Common myeloid progenitor, CD34-positive (primary cell): Measurements from ENCODE around the gene NR1H2.

ENCODE experiments used
- CTCF ChIA-PET: fragments of 350-600 bp; sonication (Branson Sonifier 250); formaldehyde crosslinking; loops from one replicate; lab custom pipeline; 2021; ENCODE audit warnings: antibody characterized with exemption; lab: Charles Lee
- POLR2A ChIA-PET: fragments of 350-600 bp; sonication (Branson Sonifier 250); formaldehyde crosslinking; loops from one replicate; lab custom pipeline; 2021; ENCODE audit warnings: antibody characterized with exemption; lab: Charles Lee
- DNase-seq, 3 donors: peaks; one replicate each; pipeline versions ENCODE4 v3.0.0 to v3.0.0-alpha.2; 2013
- H3K27ac ChIP-seq, 2 experiments: 1 replicate in 1 of 2; 2 replicates in 1 of 2; pipeline ENCODE4 v1.7.0; 2013; ENCODE audit warnings: inconsistent platforms in 2 of 2, low read length in 2 of 2, mild to moderate bottlenecking in 2 of 2, low read depth in 1 of 2, moderate library complexity in 1 of 2; ENCODE audit not compliant: severe bottlenecking in 2 of 2, insufficient read depth in 1 of 2, poor library complexity in 1 of 2
- H3K27me3 ChIP-seq, 5 experiments: replicated peaks in 2 of 5; 1 replicate in 3 of 5; 2 replicates in 2 of 5; pipeline versions ENCODE4 v1.6.1 to v1.7.0; 2013; ENCODE audit warnings: low read length in 4 of 5, mild to moderate bottlenecking in 2 of 5, moderate library complexity in 2 of 5, inconsistent platforms in 1 of 5; ENCODE audit not compliant: insufficient read depth in 5 of 5, control insufficient read depth in 4 of 5
- H3K36me3 ChIP-seq, 4 experiments: 1 replicate in 2 of 4; 2 replicates in 2 of 4; pipeline versions ENCODE4 v1.6.1 to v1.7.0; 2013; ENCODE audit warnings: low read length in 3 of 4, control low read depth in 1 of 4, mild to moderate bottlenecking in 1 of 4; ENCODE audit not compliant: control insufficient read depth in 4 of 4, insufficient read depth in 4 of 4
- H3K4me1 ChIP-seq, 4 experiments: 1 replicate in 3 of 4; 2 replicates in 1 of 4; pipeline versions ENCODE4 v1.6.1 to v1.7.1; 2013; ENCODE audit warnings: low read length in 3 of 4, mild to moderate bottlenecking in 3 of 4, control low read depth in 1 of 4, inconsistent platforms in 1 of 4, moderate library complexity in 1 of 4; ENCODE audit not compliant: control insufficient read depth in 4 of 4, insufficient read depth in 4 of 4; ENCODE audit errors: control extremely low read depth in 1 of 4
- H3K4me3 ChIP-seq, 7 experiments: 1 replicate in 4 of 7; 2 replicates in 3 of 7; pipeline versions ENCODE4 v1.5.1 to v1.7.0; 2013; ENCODE audit warnings: mild to moderate bottlenecking in 7 of 7, low read length in 6 of 7, moderate library complexity in 6 of 7, inconsistent platforms in 2 of 7, low read depth in 2 of 7, control low read depth in 1 of 7; ENCODE audit not compliant: insufficient read depth in 4 of 7, control insufficient read depth in 1 of 7; ENCODE audit errors: extremely low read depth in 1 of 7
- H3K9me3 ChIP-seq, 5 experiments: 1 replicate in 4 of 5; 2 replicates in 1 of 5; pipeline versions ENCODE4 v1.6.1 to v1.7.1; 2013; ENCODE audit warnings: low read length in 4 of 5, mild to moderate bottlenecking in 2 of 5, inconsistent platforms in 1 of 5, low read depth in 1 of 5, moderate library complexity in 1 of 5; ENCODE audit not compliant: control insufficient read depth in 4 of 5, insufficient read depth in 2 of 5; ENCODE audit errors: control extremely low read depth in 1 of 5
- WGBS: methylation state at CpG from one replicate; pipeline ENCODE4 v1.1.5; 2013; ENCODE audit not compliant: insufficient coverage; 5-methylcytosine and 5-hydroxymethylcytosine counted together

Gene NR1H2

DNA sequence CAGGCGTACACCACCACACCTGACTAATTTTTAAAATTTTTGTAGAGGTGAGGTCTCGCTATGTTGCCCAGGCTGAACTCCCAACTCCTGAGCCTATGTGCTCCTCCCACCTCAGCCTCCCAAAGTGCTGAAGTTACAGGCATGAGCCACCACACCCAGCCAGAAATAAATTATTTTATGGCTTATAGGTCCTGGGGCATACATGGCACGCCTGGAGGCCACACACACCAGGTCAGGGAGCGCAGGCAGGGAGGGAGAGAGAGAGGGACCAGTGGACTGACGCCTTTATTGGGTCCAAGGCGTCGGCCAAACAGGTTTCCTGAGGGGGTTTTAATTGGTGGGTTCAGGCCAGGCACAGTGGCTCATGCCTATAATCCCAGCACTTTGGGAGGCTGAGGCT, 49.3 kb downstream of the NR1H2 start:
- ChIA-PET POLR2A (no interaction called here), CTCF (interaction anchor here (1.4 kb wide), 1 partner anchor 57 kb away, joined by 4 read pairs; no protein-coding TSS in a partner anchor)
- Histone ChIP-seq H3K27me3 (peaks cover 0 to 5% (median 0%) of the 10 kb centered on the region in 5 experiments), H3K4me3 (no peak overlapping the region), H3K36me3 (no peaks in the 10 kb centered on the region), H3K4me1 (peaks cover 0 to 17% (median 13%) of the 10 kb centered on the region in 4 experiments), H3K27ac (no peak overlapping the region), H3K9me3 (no peaks in the 10 kb centered on the region)
- 33% methylated on average over 3 of the region's 7 CpGs for WGBS
- DNase-seq: no peak

DNA sequence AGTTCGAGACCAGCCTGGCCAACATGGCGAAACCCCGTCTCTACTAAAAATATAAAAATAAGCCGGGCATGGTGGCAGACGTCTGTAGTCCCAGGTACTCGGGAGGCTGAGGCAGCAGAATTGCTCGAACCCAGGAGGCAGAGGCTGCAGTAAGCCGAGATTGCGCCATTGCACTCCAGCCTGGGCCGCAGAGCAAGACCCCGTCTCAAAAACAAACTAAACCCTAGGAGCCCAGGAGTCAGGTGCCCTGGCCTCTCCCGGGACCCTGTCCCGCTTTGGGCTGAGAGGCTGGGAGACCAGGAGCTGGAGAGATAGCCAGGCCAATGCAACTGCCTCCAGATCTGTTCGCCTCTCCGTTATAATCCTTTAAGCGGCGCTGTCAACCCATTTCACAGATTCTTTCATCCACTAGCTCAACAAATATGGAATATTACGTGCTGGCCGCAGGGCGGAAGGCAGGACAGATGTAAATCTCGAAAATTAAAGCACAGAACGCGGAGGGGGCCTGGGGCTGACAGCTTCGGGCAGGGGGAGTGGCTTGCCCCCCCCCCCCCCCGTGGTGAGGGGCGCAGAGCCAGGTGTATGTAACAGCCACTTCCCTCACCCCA, 51.2 kb downstream of the NR1H2 start:
- H3K4me3 ChIP-seq: peak overlapping the region in 6 of 7 experiments; percentile 11 to 73 (median 54)
- H3K36me3 ChIP-seq: no peaks in the 10 kb centered on the region
- POLR2A ChIA-PET: no interaction called here
- H3K4me1 ChIP-seq: peaks cover 0 to 30% (median 25%) of the 10 kb centered on the region in 4 experiments
- CTCF ChIA-PET: interaction anchor here (0.6 to 3.1 kb wide), 5 partner anchors 12 to 69 kb away, joined by 3 to 9 read pairs (median 3); no protein-coding TSS in a partner anchor
- peaks cover 0 to under 1% (median 0%) of the 10 kb centered on the region in 5 experiments for H3K27me3 ChIP-seq
- no peak for DNase-seq
- no peak overlapping the region for H3K27ac ChIP-seq
- WGBS: 98% methylated on average over 17 of the region's 26 CpGs
- no peaks in the 10 kb centered on the region for H3K9me3 ChIP-seq

DNA sequence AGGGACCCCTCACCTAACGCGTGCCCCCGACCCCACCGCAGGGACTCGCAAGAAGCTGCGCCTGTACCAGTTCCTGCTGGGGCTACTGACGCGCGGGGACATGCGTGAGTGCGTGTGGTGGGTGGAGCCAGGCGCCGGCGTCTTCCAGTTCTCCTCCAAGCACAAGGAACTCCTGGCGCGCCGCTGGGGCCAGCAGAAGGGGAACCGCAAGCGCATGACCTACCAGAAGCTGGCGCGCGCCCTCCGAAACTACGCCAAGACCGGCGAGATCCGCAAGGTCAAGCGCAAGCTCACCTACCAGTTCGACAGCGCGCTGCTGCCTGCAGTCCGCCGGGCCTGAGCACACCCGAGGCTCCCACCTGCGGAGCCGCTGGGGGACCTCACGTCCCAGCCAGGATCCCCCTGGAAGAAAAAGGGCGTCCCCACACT, 51.8 kb downstream of the NR1H2 start:
- no peaks in the 10 kb centered on the region for H3K36me3 ChIP-seq
- H3K9me3 ChIP-seq: no peaks in the 10 kb centered on the region
- peaks cover 0 to 35% (median 30%) of the 10 kb centered on the region in 4 experiments for H3K4me1 ChIP-seq
- H3K27ac ChIP-seq: no peak overlapping the region
- DNase-seq: peak; percentile 89 to 92 (median 90)
- CTCF ChIA-PET: interaction anchor here (1.0 to 3.1 kb wide), 6 partner anchors 13 to 70 kb away, joined by 3 to 9 read pairs (median 4); no protein-coding TSS in a partner anchor
- peak overlapping the region; percentile 11 to 73 (median 50) for H3K4me3 ChIP-seq
- 7% methylated on average over 32 of the region's 38 CpGs for WGBS
- POLR2A ChIA-PET: no interaction called here
- H3K27me3 ChIP-seq: no peaks in the 10 kb centered on the region

DNA sequence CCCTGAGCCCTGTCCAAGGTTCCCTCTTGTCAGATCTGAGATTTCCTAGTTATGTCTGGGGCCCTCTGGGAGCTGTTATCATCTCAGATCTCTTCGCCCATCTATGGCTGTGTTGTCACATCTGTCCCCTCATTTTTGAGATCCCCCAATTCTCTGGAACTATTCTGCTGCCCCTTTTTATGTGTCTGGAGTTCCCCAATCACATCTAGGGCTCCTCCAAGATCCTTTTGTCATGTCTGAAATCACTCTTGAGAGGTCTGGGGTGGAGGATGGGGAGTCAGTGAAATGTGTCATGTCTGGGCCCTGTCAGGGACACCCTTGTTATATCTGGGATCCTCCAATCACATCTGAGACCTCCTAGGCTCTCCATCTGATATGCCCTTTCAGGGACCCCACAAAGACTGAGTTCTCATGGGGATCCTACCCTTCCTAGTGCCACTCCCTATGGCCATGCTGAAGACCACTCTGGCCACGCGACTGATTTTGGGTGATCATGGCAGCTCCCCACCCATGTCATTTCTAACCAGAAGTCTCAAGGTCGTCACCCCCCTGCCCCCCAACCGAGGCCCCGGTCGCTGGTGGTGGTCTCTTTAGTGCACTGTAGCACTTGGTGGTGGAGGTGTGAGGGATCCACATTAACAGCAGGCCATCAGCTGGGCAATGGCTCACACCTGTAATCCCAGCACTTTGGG, 52.7 kb downstream of the NR1H2 start:
- Histone ChIP-seq H3K4me1 (peaks cover 0 to 36% (median 31%) of the 10 kb centered on the region in 4 experiments), H3K9me3 (no peaks in the 10 kb centered on the region), H3K4me3 (no peak overlapping the region), H3K27me3 (no peaks in the 10 kb centered on the region), H3K27ac (no peak overlapping the region), H3K36me3 (no peaks in the 10 kb centered on the region)
- 84% methylated on average over 4 of the region's 7 CpGs for WGBS
- ChIA-PET CTCF (interaction anchor here (1.1 to 3.1 kb wide), 5 partner anchors 14 to 71 kb away, joined by 3 to 9 read pairs (median 4); no protein-coding TSS in a partner anchor), POLR2A (no interaction called here)
- no peak for DNase-seq

DNA sequence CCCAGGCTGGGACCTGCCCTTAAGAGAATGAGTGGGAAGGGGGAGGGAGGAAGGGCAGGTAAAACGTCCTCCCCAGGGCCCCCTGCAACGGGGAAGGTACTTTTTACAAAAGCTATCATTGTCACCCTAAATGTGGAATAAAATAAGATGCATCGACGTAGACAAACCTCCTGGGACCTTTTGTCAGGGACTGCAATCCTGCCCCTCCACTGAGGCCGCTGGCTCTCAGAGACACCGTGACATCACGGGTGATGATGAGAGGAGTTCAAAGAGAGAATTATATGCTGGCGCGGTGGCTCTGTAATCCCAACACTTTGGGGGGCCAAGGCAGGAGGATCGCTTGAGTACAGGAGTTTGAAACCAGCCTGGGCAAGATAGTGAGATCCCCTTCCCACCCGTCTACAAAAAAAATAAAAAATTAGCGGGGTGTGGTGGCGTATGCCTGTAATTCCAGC, 54.7 kb downstream of the NR1H2 start:
- Histone ChIP-seq H3K27me3 (no peaks in the 10 kb centered on the region), H3K9me3 (no peaks in the 10 kb centered on the region), H3K36me3 (no peaks in the 10 kb centered on the region), H3K27ac (peak overlapping the region; percentile 40 to 75), H3K4me1 (peaks cover 0 to 36% (median 33%) of the 10 kb centered on the region in 4 experiments), H3K4me3 (peak overlapping the region in 6 of 7 experiments; percentile 64 to 86 (median 67))
- POLR2A ChIA-PET: no interaction called here
- DNase-seq: peak in 1 of 3 donors; percentile 33
- CTCF ChIA-PET: interaction anchor here (1.6 kb wide), 1 partner anchor 30 kb away, joined by 6 read pairs; no protein-coding TSS in a partner anchor
- WGBS: 76% methylated on average over 8 of the region's 13 CpGs

DNA sequence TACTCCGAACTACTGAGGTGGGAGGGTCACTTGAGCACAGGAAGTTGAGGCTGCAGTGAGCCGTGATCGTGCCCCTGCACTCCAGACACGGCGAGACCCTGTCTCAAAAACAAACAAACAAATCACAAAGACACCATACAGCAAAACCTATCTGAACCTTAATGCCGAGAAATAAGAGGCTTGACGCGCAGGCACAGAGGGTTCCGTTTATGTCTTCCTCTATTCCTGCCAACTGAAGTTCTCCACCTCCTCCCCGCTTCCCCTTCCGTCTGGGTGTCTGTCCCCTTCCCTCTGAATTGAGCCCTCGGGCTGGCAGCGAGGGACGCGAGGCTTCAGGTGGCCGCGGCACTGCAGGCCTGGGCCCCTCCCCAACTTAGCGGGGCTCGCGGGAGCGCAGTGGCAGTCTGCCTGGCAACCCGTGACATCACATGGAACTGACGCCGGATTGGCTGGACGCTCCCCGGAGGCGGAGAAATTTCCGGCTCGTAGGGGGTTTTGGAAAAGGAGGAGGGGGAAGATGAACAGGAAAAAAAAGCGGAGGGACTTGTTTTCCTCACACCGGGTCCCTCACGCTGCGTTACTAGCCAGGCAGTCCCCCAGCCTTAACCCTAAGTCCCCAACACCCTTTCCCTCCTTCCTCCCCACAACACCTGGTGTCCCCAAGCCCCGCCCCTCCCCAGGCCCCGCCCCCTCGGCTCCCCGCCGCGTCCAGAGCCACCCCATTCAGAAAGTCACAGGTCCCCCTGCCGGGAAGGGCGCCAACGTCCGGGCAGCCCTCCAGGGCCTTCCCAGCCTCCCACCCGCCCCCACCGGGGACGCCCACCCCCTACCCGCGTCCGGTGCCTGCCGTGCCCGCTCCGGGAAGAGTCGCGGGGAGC, 55.3 kb downstream of the NR1H2 start:
- ChIA-PET CTCF (interaction anchor here (1.6 kb wide), 1 partner anchor 29 kb away, joined by 6 read pairs; no protein-coding TSS in a partner anchor), POLR2A (interaction anchor here (0.6 kb wide), 1 partner anchor 39 kb away, joined by 3 read pairs; no protein-coding TSS in a partner anchor)
- H3K36me3 ChIP-seq: no peaks in the 10 kb centered on the region
- peaks cover 0 to 1% (median 0%) of the 10 kb centered on the region in 5 experiments for H3K27me3 ChIP-seq
- peak overlapping the region; percentile 40 to 75 for H3K27ac ChIP-seq
- 0% methylated on average over 11 of the region's 54 CpGs for WGBS
- peak overlapping the region; percentile 42 to 86 (median 68) for H3K4me3 ChIP-seq
- no peaks in the 10 kb centered on the region for H3K9me3 ChIP-seq
- DNase-seq: peak; percentile 87 to 92 (median 91)
- peaks cover 0 to 36% (median 33%) of the 10 kb centered on the region in 4 experiments for H3K4me1 ChIP-seq
